HFFc6 (cell line): ENCODE data around the gene PCSK5. TPM values are rescaled to one million over a fixed set of nuclear protein-coding genes. Genes with fewer than 3 reads are reported as not detected.

Experiments
- DNase-seq: peaks from one replicate; pipeline ENCODE4 v3.0.0-alpha.2; 2018
- H3K27ac Mint-ChIP-seq: 2 replicates; pipeline ENCODE4 v1.8.0; 2020; ENCODE audit warnings: mild to moderate bottlenecking, mixed read lengths
- H3K27me3 Mint-ChIP-seq: 2 replicates; pipeline ENCODE4 v1.8.0; 2021; ENCODE audit warnings: mild to moderate bottlenecking, moderate library complexity, mixed read lengths; ENCODE audit not compliant: insufficient read depth
- H3K36me3 Mint-ChIP-seq: 2 replicates; pipeline ENCODE4 v1.8.0; 2021; ENCODE audit warnings: low read depth, mixed read lengths
- H3K4me1 Mint-ChIP-seq: 2 replicates; pipeline ENCODE4 v1.8.0; 2020; ENCODE audit warnings: low read depth, mixed read lengths
- H3K4me3 Mint-ChIP-seq: 2 replicates; pipeline ENCODE4 v1.8.0; 2020; ENCODE audit warnings: mild to moderate bottlenecking, moderate library complexity, mixed read lengths
- H3K9me3 Mint-ChIP-seq: 2 replicates; pipeline ENCODE4 v1.8.0; 2020; ENCODE audit warnings: mild to moderate bottlenecking, mixed read lengths
- CTCF ChIP-seq: fragments of 200-600 bp; sonication (generic); IDR thresholded peaks from 2 replicates; pipeline ENCODE4 v1.5.0; 2021; ENCODE audit warnings: antibody characterized with exemption, mild to moderate bottlenecking
- total RNA-seq, 6 experiments: library from RNA; stranded (reverse); fragmentation: NEBNext Ultra II Directional; extraction: Animal tissue kit (Norgen Biotek cat#: 25700); gene quantifications; 2 replicates in 1 of 6; 3 replicates in 5 of 6; pipeline ENCODE4 v1.2.3, GENCODE V29; 2021

PCSK5 gene
- total RNA-seq, 6 experiments from 2014 or later: 0.18 to 0.36 (median 0.22) TPM

GRCh38 chr9:76176171-76176570 is 285.7 kb downstream of the PCSK5 start:
- no peaks in the 10 kb centered on the region for H3K4me1 Mint-ChIP-seq
- no peak overlapping the region for H3K27ac Mint-ChIP-seq
- DNase-seq: no peak
- H3K27me3 Mint-ChIP-seq: no peaks in the 10 kb centered on the region
- no peak for TF ChIP-seq CTCF
- H3K36me3 Mint-ChIP-seq: no peaks in the 10 kb centered on the region
- peaks cover 21% of the 10 kb centered on the region for H3K9me3 Mint-ChIP-seq
- no peak overlapping the region for H3K4me3 Mint-ChIP-seq

GRCh38 chr9:76177931-76178330 is 287.5 kb downstream of the PCSK5 start:
- DNase-seq: no peak
- H3K4me1 Mint-ChIP-seq: no peaks in the 10 kb centered on the region
- no peak overlapping the region for H3K4me3 Mint-ChIP-seq
- peaks cover 26% of the 10 kb centered on the region for H3K9me3 Mint-ChIP-seq
- no peak overlapping the region for H3K27ac Mint-ChIP-seq
- H3K27me3 Mint-ChIP-seq: no peaks in the 10 kb centered on the region; the same call in 1 of the 2 replicates
- H3K36me3 Mint-ChIP-seq: no peaks in the 10 kb centered on the region
- no peak for TF ChIP-seq CTCF

GRCh38 chr9:76180541-76180940 is 290.1 kb downstream of the PCSK5 start:
- no peaks in the 10 kb centered on the region for H3K4me1 Mint-ChIP-seq
- H3K4me3 Mint-ChIP-seq: no peak overlapping the region
- no peaks in the 10 kb centered on the region for H3K36me3 Mint-ChIP-seq
- peaks cover 21% of the 10 kb centered on the region for H3K9me3 Mint-ChIP-seq
- H3K27me3 Mint-ChIP-seq: no peaks in the 10 kb centered on the region; the same call in 1 of the 2 replicates
- no peak for TF ChIP-seq CTCF
- no peak for DNase-seq
- no peak overlapping the region for H3K27ac Mint-ChIP-seq

DNA sequence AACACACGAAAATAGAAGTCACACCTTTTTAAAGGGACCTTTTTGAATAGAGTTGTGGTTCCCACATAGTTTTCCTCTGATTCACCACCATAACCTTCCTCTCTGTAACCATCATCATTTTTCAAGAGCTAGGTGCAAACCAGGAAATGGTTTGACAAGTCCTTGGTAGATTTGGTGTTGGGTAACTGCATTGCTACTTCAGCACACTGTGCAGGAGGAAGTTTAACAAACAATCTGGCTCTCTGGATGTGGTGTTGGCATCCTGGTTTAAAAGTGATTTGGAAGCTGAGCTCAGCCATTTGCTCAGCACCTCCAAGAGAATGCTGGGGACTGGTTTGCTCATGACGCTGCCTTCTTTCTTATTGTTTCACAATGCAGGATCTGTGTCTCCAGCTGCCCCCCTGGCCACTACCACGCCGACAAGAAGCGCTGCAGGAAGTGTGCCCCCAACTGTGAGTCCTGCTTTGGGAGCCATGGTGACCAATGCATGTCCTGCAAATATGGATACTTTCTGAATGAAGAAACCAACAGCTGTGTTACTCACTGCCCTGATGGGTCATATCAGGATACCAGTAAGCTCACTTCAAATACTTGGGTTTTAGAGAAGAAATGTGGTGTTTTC is 290.7 kb downstream of the PCSK5 start:
- Mint-ChIP-seq H3K9me3 (peaks cover 21% of the 10 kb centered on the region), H3K4me1 (no peaks in the 10 kb centered on the region), H3K4me3 (no peak overlapping the region), H3K27ac (no peak overlapping the region), H3K36me3 (no peaks in the 10 kb centered on the region), H3K27me3 (no peaks in the 10 kb centered on the region; the same call in 1 of the 2 replicates)
- no peak for TF ChIP-seq CTCF
- DNase-seq: no peak

GRCh38 chr9:76181781-76182180 is 291.3 kb downstream of the PCSK5 start:
- no peak overlapping the region for H3K4me3 Mint-ChIP-seq
- TF ChIP-seq CTCF: no peak
- DNase-seq: no peak
- H3K4me1 Mint-ChIP-seq: no peaks in the 10 kb centered on the region
- no peak overlapping the region for H3K27ac Mint-ChIP-seq
- H3K36me3 Mint-ChIP-seq: no peaks in the 10 kb centered on the region
- H3K9me3 Mint-ChIP-seq: peaks cover 21% of the 10 kb centered on the region
- no peaks in the 10 kb centered on the region; the same call in 1 of the 2 replicates for H3K27me3 Mint-ChIP-seq
